Activated T-cell treated with anti-CD3 and anti-CD28 coated beads, Interleukin-2, amount 50 U/mL, for 24 hours (primary cell): Measurements from ENCODE around the gene AQP7.
"Not testable (repeated sequence)": the region's sequence is repeated elsewhere in the genome, so short reads cannot be mapped to it uniquely, and the experiment has no call there.

Source experiments
- DNase-seq: peaks from one replicate; pipeline ENCODE4 v3.0.0-alpha.2; 2020
- H3K27ac Mint-ChIP-seq: 2 replicates; pipeline ENCODE4 v1.8.0; 2020; ENCODE audit warnings: mild to moderate bottlenecking, mixed read lengths
- H3K27me3 Mint-ChIP-seq: 2 replicates; pipeline ENCODE4 v1.8.0; 2020; ENCODE audit warnings: mixed read lengths
- H3K36me3 Mint-ChIP-seq: 2 replicates; pipeline ENCODE4 v1.8.0; 2020; ENCODE audit warnings: low read depth, mixed read lengths
- H3K4me1 Mint-ChIP-seq: 2 replicates; pipeline ENCODE4 v1.8.0; 2020; ENCODE audit warnings: low read depth, mixed read lengths
- H3K4me3 Mint-ChIP-seq: 2 replicates; pipeline ENCODE4 v1.8.0; 2020; ENCODE audit warnings: mild to moderate bottlenecking, moderate library complexity, mixed read lengths
- H3K9me3 Mint-ChIP-seq: 2 replicates; pipeline ENCODE4 v1.8.0; 2020; ENCODE audit warnings: mixed read lengths

AQP7 gene

DNA sequence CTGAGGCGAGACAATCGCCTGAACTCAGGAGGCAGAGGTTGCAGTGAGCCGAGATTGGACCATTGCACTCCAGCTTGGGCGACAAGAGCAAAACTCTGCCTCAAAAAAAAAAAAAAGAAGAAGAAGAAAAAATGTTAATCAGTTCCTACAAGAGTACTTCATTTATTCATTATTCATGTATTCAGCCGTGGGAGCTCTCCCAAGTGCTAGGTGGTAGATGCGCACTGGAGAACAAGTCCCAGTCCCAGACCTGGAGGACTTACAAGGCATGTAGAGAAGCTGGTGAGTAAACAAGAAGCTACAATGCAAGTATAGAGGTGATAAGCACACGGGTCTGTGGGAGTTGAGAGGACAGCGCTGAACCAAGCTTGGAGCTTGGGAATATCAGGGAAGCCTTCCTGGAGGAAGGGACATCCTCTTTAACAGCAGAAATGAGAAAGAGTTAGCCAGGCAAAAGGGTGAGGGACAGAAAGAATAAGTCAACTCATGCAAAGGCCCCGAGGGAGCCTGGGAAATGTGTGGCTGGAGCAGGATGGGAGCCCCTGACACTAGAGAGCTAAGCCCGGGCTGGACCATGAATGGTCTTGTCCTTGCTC is 17.4 kb upstream of the AQP7 start:
- Mint-ChIP-seq H3K4me3 (no peak overlapping the region), H3K27ac (no peak overlapping the region), H3K4me1 (peaks cover 40% of the 10 kb centered on the region), H3K36me3 (no peaks in the 10 kb centered on the region), H3K27me3 (no peaks in the 10 kb centered on the region), H3K9me3 (no peaks in the 10 kb centered on the region)
- DNase-seq = no peak

DNA sequence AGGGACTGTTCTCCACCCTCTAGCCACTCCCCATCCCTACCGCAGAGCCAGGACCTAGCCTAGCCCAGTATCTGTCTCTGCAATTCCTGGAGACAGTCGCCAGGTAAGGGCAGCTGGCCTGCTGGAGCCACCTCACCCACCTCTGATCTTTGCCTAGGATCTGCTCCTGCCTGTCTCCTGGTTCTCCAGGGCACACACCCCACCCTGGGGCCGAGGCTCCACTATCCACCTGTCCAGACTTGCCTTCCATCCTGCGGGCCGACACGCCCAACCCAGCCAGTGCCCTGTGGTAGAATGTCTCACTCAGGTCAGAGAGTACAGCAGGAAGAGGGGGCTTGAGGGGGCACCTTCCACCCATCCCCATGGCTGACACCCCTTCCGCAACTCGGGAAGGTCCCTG is 15.7 kb upstream of the AQP7 start:
- Mint-ChIP-seq H3K36me3 (no peaks in the 10 kb centered on the region), H3K9me3 (no peaks in the 10 kb centered on the region), H3K4me3 (no peak overlapping the region), H3K27ac (no peak overlapping the region), H3K4me1 (peaks cover 50% of the 10 kb centered on the region), H3K27me3 (no peaks in the 10 kb centered on the region)
- no peak for DNase-seq

DNA sequence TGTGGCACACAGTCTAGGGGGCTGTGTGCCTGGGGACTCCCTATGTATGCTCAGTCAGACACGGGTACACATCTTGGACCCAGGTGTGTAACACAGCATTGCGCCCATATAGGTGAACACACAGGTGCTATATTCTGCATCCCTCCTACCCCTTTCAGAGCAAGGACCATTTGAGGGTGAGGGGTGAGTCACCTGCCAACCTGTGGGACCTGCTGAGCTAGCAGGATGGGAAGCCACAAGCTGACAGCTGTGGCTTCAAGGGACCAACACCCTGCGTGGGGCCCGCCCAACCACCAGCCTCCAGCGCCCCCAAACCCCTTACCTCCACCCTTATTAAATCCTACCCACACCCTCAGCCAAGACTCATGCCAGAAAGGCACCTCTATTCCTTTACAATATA is 14.6 kb upstream of the AQP7 start:
- Mint-ChIP-seq H3K4me3 (no peak overlapping the region), H3K27ac (peak overlapping the region; percentile 66), H3K27me3 (no peaks in the 10 kb centered on the region), H3K4me1 (peaks cover 50% of the 10 kb centered on the region), H3K36me3 (no peaks in the 10 kb centered on the region), H3K9me3 (no peaks in the 10 kb centered on the region)
- DNase-seq = peak; percentile 43

DNA sequence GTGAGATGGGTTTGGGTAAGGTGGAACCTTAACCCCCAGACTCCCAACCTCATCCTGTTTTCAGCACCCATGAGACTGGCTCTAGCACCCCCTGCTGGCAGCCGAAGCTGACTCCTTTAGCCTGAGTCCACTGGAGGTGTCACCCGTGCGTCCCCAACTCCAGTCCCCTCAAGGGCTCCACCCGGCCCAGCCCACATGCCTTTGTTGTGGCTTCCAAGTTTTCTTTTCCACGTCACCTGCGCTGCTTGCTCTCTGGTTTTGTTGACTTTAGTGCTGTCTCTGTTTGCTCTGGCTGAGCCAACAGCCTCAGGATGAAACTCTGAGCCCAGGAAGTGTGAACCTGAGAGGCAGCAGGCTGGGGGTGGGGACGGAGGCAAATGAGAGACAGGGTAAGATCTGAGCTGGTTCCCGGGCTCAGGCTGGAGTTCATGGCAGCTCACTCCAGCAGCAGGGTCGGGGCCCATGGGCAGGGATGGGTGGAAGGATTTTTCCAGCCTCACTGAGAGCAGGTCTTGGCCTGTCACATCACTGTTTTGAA is 13.2 kb upstream of the AQP7 start:
- H3K4me1 Mint-ChIP-seq = peaks cover 50% of the 10 kb centered on the region
- no peaks in the 10 kb centered on the region for H3K27me3 Mint-ChIP-seq
- no peaks in the 10 kb centered on the region for H3K36me3 Mint-ChIP-seq
- H3K9me3 Mint-ChIP-seq = no peaks in the 10 kb centered on the region
- peak; percentile 90 for DNase-seq
- peak overlapping the region; percentile 44 for H3K4me3 Mint-ChIP-seq
- peak overlapping the region; percentile 92 for H3K27ac Mint-ChIP-seq

DNA sequence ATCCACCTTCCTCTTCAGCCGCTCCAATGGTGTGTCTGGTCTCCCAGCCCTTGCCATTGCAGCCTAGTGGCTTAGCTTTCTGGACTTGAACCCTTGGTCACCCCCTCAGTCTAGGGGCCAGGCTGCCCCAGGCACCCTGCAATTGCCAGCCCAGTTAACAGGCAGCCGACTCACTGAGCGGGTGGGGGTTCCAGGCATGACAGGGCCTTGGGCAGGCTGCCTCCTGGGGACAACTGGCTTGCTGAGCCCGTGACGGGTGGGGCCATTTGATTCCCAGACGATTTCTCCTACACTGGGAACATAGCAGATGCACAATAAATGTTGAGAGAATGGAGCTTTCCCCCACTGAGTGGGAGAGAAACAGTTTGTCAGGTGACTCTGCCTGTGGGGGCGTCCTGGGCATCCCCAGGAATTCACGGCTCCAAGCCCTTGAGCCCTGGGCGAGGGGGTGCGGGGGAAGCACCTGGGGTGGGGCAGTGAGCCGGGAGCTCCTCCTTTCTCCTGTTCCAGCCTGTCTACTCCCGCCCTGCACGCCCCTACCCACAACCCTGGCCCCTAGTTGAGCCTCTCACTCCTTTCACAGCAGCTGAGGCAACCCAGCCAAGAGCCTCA is 12.6 kb upstream of the AQP7 start:
- Mint-ChIP-seq H3K27me3 (no peaks in the 10 kb centered on the region), H3K27ac (peak overlapping the region; percentile 92), H3K36me3 (no peaks in the 10 kb centered on the region), H3K4me3 (peak overlapping the region; percentile 44), H3K4me1 (peaks cover 45% of the 10 kb centered on the region), H3K9me3 (no peaks in the 10 kb centered on the region)
- DNase-seq = peak; percentile 32

DNA sequence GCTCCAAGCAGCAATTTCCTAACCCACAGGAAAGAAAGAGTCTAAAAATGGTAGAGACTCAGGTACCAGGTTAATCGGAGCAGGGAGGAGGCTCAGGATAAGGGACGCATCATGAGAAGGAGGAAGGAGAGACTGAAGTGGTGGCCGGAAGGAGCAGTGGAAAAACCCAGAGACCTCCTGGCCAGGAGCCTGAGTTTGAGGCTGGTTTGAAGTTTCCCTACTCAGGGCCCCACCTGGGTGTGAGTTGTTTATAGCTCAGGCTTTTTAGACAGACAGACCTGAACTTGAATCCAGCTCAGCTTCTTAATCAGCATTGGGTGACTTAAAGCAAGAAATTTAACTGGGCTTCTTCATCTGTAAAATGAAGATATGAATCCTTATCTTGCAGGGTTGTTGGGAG is 11.9 kb upstream of the AQP7 start:
- DNase-seq = no peak

DNA sequence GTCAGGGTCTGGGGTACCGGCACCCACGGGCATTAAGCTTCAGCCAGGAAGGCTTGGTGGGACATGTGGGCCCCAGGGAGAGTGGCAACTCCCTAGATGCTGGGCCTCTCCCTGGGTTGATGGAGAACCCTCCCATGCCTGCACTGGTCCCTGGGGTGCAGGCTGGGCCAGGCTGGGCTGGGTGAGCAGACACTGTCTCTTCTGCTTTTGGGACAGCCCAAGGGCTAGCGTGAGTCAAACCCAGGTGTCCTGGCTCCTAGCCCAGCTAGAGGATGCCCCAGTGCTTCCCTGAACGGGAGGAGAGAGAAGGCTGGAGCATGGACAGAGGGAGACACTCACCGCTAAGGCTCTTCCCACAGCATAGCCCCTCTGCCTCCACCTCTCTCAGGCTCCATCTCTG is 5.7 kb upstream of the AQP7 start:
- no peak for DNase-seq
- Mint-ChIP-seq H3K27ac (no peak overlapping the region), H3K4me1 (peaks cover 5% of the 10 kb centered on the region), H3K36me3 (no peaks in the 10 kb centered on the region), H3K4me3 (no peak overlapping the region), H3K9me3 (no peaks in the 10 kb centered on the region), H3K27me3 (no peaks in the 10 kb centered on the region)

More for the DNA sequence above, 11.9 kb upstream of the AQP7 start:
- Mint-ChIP-seq H3K27ac (peak overlapping the region; percentile 71), H3K4me3 (no peak overlapping the region), H3K4me1 (peaks cover 45% of the 10 kb centered on the region), H3K27me3 (no peaks in the 10 kb centered on the region), H3K36me3 (no peaks in the 10 kb centered on the region), H3K9me3 (no peaks in the 10 kb centered on the region)

DNA sequence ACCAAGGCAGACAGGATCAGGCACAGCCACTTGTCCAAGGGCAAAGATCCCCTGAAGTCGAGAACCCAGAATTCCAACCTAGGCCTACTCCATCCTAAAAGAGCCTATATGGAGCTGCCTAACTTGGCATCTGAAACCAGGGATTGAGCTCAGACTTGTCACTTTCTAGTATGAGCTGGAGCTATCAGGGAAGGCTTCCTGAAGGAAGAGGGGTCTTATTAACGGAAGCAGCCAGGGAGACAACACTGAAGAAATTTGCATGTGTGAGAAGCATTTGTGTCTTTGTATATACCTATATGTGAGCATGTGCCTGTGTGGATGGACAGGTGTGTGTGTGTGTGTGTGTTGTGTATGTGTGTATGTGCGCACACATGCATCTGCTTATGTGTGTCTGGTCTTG is 4.7 kb upstream of the AQP7 start:
- Mint-ChIP-seq H3K36me3 (no peaks in the 10 kb centered on the region), H3K4me3 (no peak overlapping the region), H3K27ac (no peak overlapping the region), H3K27me3 (no peaks in the 10 kb centered on the region), H3K9me3 (no peaks in the 10 kb centered on the region), H3K4me1 (peaks cover 5% of the 10 kb centered on the region)
- DNase-seq = no peak

DNA sequence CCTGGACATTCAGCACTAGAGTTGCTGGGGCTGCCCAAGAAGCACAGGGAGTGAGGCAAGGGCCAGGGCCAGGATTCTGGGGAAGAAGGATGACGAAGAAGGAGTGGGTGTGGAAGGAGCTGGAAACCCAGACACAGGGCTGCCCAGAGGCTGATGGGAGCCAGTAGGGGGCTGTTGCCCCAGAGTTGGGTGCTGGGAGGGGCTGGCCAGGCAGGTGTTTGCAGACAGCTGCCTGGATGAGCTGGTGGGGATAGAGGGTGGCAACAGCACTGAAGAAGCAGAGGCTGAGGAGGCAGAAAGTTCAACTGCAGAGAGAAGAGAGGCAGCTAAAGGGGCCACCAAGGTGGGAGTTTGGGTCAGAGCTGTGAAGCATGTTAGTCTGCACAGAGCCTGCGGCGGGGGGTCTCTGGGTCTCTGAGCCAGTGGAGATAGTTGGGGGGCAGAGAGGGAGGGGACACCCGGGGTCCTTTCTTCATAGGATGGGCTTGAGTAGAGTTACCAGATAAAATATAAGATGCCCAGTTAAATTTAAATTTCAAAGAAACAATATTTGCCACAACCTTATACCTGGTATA is 2.5 kb upstream of the AQP7 start:
- Mint-ChIP-seq H3K27me3 (no peaks in the 10 kb centered on the region), H3K4me1 (peaks cover 5% of the 10 kb centered on the region), H3K4me3 (no peak overlapping the region), H3K9me3 (no peaks in the 10 kb centered on the region), H3K36me3 (no peaks in the 10 kb centered on the region), H3K27ac (peak overlapping the region; percentile 41)
- DNase-seq = no peak

DNA sequence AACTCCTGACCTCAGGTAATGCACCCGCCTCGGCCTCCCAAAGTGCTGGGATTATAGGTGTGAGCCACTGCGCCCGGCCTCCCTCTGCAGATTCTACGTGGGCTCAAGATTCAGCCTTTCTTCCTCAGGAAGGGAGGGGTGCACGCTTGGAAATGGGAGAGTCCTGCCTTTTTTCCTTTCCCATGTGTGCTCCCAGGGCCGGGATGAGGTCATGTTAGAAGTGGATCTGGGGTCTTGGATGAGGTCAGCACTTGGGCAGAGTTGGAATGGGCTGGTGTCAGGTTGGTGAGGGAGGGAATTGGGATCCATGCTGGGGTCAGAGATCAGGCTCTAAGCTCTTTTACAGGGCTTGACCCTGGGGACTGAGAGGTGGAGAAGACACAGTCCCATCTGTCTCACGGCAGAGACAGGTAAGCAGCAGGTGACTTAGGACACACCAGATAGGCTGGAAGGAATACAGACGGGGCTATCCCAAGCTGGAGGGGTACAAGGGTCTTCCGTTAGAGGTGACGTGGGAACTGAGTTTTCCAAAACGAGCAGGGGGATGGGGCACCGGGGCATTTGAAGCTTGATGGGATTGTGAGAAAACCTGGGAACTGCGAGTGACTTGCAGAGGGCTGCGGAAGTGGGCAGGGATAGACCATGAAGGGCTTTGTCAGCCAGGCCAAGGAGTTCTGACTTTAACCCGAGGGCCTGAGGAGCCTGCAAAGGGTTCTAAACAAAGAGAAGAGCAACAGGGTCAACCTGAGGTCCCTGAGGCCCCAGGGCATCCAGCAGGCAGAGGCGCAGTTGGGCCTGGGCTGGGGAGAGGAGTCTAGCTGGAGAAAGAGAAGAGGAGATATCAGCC is 1.8 kb upstream of the AQP7 start:
- H3K27ac Mint-ChIP-seq = peak overlapping the region; percentile 41
- no peaks in the 10 kb centered on the region for H3K9me3 Mint-ChIP-seq
- H3K36me3 Mint-ChIP-seq = no peaks in the 10 kb centered on the region
- no peak for DNase-seq
- H3K4me1 Mint-ChIP-seq = peaks cover 5% of the 10 kb centered on the region
- no peaks in the 10 kb centered on the region for H3K27me3 Mint-ChIP-seq
- H3K4me3 Mint-ChIP-seq = no peak overlapping the region

DNA sequence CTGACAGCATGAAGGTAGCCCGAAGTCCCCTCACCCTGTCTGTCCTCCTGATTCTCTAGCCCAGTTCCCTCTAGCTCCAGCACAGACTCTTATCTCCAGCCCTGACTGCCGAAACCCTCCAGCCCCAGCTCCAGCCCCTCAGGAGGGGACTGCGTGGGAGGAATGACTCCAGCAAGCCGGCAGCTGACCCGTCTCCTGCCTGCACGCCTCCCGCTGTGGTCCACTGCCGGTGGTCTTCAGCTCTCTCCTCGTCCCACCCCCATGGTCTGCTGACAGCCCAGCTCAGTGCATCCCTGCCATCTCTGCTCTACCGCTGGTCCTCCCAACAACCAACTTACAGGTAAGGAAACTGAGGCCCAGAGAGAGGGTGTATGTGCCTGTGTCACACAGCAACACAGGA is 559 bp downstream of the AQP7 start:
- H3K9me3 Mint-ChIP-seq, H3K27ac Mint-ChIP-seq, H3K4me3 Mint-ChIP-seq, H3K36me3 Mint-ChIP-seq, H3K27me3 Mint-ChIP-seq, DNase-seq, H3K4me1 Mint-ChIP-seq: not testable (repeated sequence)

DNA sequence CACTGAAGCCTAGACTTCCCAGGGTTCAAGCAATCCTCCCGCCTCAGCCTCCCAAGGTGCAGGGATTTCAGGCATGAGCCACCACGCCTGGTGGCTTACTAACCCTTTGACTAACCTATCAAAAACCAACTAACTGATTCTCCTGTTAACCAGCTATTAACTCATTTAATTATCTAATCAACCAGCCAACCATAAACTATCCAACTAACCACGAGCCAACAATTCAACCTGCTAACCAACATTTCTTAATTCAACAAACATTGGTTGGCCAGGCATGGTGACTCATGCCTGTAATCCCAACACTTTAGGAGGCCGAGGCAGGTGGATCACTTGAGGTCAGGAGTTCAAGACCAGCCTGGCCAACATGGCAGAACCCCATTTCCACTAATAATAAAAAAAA is 3.3 kb downstream of the AQP7 start:
- DNase-seq, H3K27ac Mint-ChIP-seq, H3K27me3 Mint-ChIP-seq, H3K36me3 Mint-ChIP-seq, H3K4me3 Mint-ChIP-seq, H3K9me3 Mint-ChIP-seq, H3K4me1 Mint-ChIP-seq: not testable (repeated sequence)

DNA sequence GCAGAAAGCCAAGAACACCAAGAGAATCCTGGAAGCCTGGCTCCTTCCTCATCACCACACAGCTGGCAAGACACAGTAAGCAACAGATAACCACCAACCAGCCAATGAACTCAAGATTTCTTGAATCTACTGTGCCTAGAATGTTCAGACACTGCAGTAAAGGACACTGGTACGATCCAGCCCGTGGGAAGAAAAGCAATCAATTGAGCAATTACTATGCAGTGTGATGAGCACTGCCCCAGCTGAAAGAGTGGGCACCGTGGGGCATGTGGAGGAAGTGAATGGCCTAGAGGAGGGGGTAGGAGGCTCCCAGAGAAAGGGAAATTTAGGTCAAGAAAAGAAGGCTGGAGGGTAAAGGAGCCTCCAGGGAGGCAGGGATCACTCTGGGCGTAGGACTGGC is 4.6 kb downstream of the AQP7 start:
- H3K9me3 Mint-ChIP-seq, H3K4me3 Mint-ChIP-seq, DNase-seq, H3K27me3 Mint-ChIP-seq, H3K27ac Mint-ChIP-seq, H3K36me3 Mint-ChIP-seq, H3K4me1 Mint-ChIP-seq: not testable (repeated sequence)

DNA sequence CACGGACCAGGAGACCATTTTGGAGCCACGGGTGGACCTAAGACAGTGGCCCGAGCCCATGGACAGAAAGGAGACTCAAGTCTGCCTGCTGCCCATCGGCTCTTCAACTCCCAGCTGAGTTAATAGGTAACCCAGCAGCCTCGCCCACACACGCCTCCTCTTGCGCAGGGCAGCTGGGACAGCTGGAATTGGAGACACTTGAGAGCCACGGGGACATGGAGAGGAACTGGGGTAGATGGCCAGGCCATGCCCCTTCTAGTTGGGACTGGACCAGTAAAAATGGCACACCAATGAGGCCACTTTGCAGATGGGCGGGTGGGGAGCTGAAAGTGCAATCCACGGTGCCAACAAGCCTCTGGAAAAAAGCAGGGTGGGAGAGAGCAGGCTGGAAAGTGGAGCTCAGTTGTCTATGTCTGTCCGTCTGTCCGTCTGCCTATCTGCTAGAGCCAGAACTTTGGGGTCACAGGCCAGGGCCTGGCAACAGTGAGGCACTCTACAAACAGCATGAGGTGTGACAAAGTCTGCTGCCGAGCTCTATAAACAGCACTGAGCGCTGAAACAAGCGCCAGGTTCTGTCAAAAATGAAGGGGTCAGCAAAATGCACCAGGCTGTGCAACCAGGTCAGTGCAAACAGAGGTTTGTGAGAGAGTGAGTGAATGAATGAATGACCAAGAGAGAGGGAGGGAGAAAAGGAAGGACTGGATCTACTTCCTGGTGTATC is 7.0 kb downstream of the AQP7 start:
- not testable (repeated sequence) for H3K27me3 Mint-ChIP-seq, H3K9me3 Mint-ChIP-seq, H3K36me3 Mint-ChIP-seq, H3K4me1 Mint-ChIP-seq, H3K27ac Mint-ChIP-seq, H3K4me3 Mint-ChIP-seq, DNase-seq
